HG02623 (cell line): ENCODE measurements around the gene FZD1.
A peak's percentile ranks its signal among the peaks of the same experiment; 100 is the strongest.

Experiments
- ATAC-seq: cut with Tn5 transposase; IDR thresholded peaks from one replicate; pipeline ENCODE4 v1.9.1; 2021; ENCODE audit warnings: moderate library complexity; ENCODE audit not compliant: unreplicated experiment

FZD1 gene

GRCh38 chr7:91264046-91264923 lies at the start of gene FZD1:
TSS of gene FZD1 (plus strand) at chr7:91264433. CDS start at chr7:91264881, 448 bp downstream.
- peak; percentile 91 for ATAC-seq

GRCh38 chr7:91226411-91226810 lies 37.8 kb upstream of the FZD1 start:
- no peak for ATAC-seq

- ATAC-seq = no peak
Measured at GRCh38 chr7:91228327-91228726, 35.9 kb upstream of the FZD1 start.

GRCh38 chr7:91228927-91229558 lies 35.2 kb upstream of the FZD1 start:
- no peak for ATAC-seq

- ATAC-seq = no peak
Measured at GRCh38 chr7:91230100-91230499, 34.1 kb upstream of the FZD1 start.

- no peak for ATAC-seq
Measured at GRCh38 chr7:91230503-91230902, 33.7 kb upstream of the FZD1 start.

GRCh38 chr7:91233212-91233611 lies 31.0 kb upstream of the FZD1 start:
- ATAC-seq = no peak

GRCh38 chr7:91235211-91235832 lies 28.9 kb upstream of the FZD1 start:
- ATAC-seq = no peak

- ATAC-seq = no peak
Measured at GRCh38 chr7:91239171-91239604, 25.0 kb upstream of the FZD1 start.

- no peak for ATAC-seq
Measured at GRCh38 chr7:91239772-91240171, 24.5 kb upstream of the FZD1 start.

GRCh38 chr7:91240376-91240941 lies 23.8 kb upstream of the FZD1 start:
- no peak for ATAC-seq

GRCh38 chr7:91242097-91242844 lies 22.0 kb upstream of the FZD1 start:
- no peak for ATAC-seq

GRCh38 chr7:91243591-91244301 lies 20.5 kb upstream of the FZD1 start:
- ATAC-seq = no peak

GRCh38 chr7:91247500-91247899 lies 16.7 kb upstream of the FZD1 start:
- no peak for ATAC-seq

- ATAC-seq = no peak
Measured at GRCh38 chr7:91248996-91249395, 15.2 kb upstream of the FZD1 start.

GRCh38 chr7:91249506-91250233 lies 14.6 kb upstream of the FZD1 start:
- no peak for ATAC-seq

GRCh38 chr7:91250706-91251105 lies 13.5 kb upstream of the FZD1 start:
- no peak for ATAC-seq

GRCh38 chr7:91251877-91252276 lies 12.4 kb upstream of the FZD1 start:
- no peak for ATAC-seq

- no peak for ATAC-seq
Measured at GRCh38 chr7:91263384-91264045, 718 bp upstream of the FZD1 start.
